Psoas muscle (tissue), 8 donors: Measurements from ENCODE around the gene UBC. TPM values are rescaled to one million over a fixed set of nuclear protein-coding genes. Genes with fewer than 3 reads are reported as not detected.

ENCODE experiments used
- ATAC-seq, 4 donors: fragments of 200-7000 bp; cut with Tn5 transposase; one replicate each; pipeline ENCODE4 v1.9.1; 2020; ENCODE audit warnings: moderate library complexity in 3 of 4, mild to moderate bottlenecking in 2 of 4
- DNase-seq, 2 donors: peaks; one replicate each; pipeline ENCODE4 v3.0.0-alpha.2; 2020
- H3K27ac ChIP-seq: fragments of 200-600 bp; one replicate; pipeline ENCODE4 v1.8.0; 2022
- H3K27me3 ChIP-seq, 3 donors: fragments of 200-600 bp in 1 of 3; one replicate each; pipeline versions ENCODE4 v1.6.1 to v1.8.0; 2013 to 2022; ENCODE audit warnings: low read length in 2 of 3, mild to moderate bottlenecking in 2 of 3, moderate library complexity in 1 of 3; ENCODE audit not compliant: insufficient read depth in 3 of 3
- H3K36me3 ChIP-seq, 2 donors: fragments of 200-600 bp in 1 of 2; one replicate each; pipeline versions ENCODE4 v1.6.1 to v1.8.0; 2013 to 2022; ENCODE audit warnings: low read depth in 1 of 2, mild to moderate bottlenecking in 1 of 2, moderate library complexity in 1 of 2; ENCODE audit not compliant: insufficient read depth in 1 of 2
- H3K4me1 ChIP-seq: fragments of 200-600 bp; one replicate; pipeline ENCODE4 v1.8.0; 2022
- H3K4me3 ChIP-seq: fragments of 200-600 bp; one replicate; pipeline ENCODE4 v1.8.0; 2022; ENCODE audit warnings: mild to moderate bottlenecking
- H3K9me3 ChIP-seq: fragments of 200-600 bp; one replicate; pipeline ENCODE4 v1.8.0; 2022
- WGBS, 3 donors: extraction: QIAGEN DNeasy Blood & Tissue Kit; methylation state at CpG; one replicate each; pipeline versions ENCODE4 v1.1.6 to v1.1.7; 2013; 5-methylcytosine and 5-hydroxymethylcytosine counted together
- intact Hi-C, 2 donors: fragments of 100-400 bp; cut with DNase I; formaldehyde crosslinking; loops; one replicate each; pipeline versions ENCODE4 v1.11.0 to v1.14.2; 2022
- polyA plus RNA-seq, 3 donors: library from polyadenylated mRNA; stranded (reverse); fragments of 200-250 nt; gene quantifications; one replicate each; pipeline ENCODE4 v1.2.3, GENCODE V29; 2013
- total RNA-seq, 4 donors: library from RNA; stranded (reverse); fragmentation: NEBNext Ultra II Directional in 2 of 4; extraction: Animal tissue kit (Norgen Biotek cat#: 25700) in 2 of 4; gene quantifications; one replicate each; pipeline versions ENCODE4 v1.2.1 to v1.2.4, GENCODE V29; 2021 to 2023
- TF ChIP-seq, protein P1 (sequence below): fragments of 200-600 bp; IDR thresholded peaks from one replicate; pipeline ENCODE4 v1.8.0; 2022; ENCODE audit warnings: antibody characterized with exemption
- donor health status: healthy with polysubstance abuse.
- donor health status: DM: no; HTN: no; CAD: no; lungs with moderate emphysema.
- donor health status: Bipolar disorder and iron deficiency.
- donor health status: healthy.
- donor health status: DM: yes; HTN: yes; CAD: no.
- donor health status: DM: no; HTN: no; CAD: no.
- donor health status: DM: no; HTN: no; CAD: no.
- donor health status: DM: yes; HTN: yes; CAD: no.

Gene UBC
- total and polyA plus RNA-seq, 7 donors = 2,036 to 18,039 (median 2,719) TPM

DNA sequence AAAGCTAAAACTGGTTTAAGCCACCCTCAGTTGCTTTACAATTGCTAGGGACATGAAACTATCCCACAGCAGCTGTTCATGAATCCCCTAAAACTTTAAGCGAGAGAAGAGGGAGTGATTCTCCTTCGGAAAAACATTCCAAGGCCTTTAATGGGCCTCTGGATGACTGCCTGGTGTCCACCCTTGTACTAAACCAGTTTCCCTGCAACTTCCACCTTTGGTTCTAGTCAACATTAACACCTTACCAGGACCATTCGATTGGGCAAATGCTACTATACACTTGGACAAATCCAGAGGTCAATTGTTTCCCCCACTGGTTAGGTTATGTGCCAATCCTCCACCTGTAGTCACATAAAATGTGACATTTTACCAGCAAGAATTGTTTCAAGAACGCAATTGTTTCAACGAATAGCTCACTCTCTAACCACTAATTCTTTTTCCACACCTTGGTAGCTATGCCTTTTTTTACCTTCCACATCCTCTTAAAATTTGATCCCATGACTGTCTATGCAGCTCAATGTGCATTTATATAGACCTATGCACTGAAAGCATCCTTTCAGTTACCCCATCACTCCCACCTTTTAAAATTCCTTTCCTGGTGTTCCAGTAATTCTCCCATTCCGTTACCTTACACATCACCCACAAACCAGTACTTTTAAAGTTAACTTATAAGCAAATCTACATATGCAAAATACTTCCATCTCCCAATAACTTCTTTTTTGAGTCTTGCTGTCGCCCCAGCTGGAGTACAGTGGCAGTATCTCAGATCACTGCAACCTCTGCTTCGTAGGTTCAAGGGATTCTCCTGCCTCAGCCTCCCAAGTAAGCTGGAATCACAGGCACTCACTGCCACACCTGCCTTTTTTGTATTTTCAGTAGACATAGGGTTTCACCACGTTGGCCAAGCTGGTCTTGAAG, 3.6 kb downstream of the UBC start:
- ATAC-seq (peak; percentile 3 to 19 (median 10)), DNase-seq (no peak)
- H3K4me3 ChIP-seq = peak overlapping the region; percentile 62
- H3K36me3 ChIP-seq = peaks cover 3 to 29% of the 10 kb centered on the region in 2 donors
- no peaks in the 10 kb centered on the region for H3K27me3 ChIP-seq
- TF ChIP-seq, protein P1, sequence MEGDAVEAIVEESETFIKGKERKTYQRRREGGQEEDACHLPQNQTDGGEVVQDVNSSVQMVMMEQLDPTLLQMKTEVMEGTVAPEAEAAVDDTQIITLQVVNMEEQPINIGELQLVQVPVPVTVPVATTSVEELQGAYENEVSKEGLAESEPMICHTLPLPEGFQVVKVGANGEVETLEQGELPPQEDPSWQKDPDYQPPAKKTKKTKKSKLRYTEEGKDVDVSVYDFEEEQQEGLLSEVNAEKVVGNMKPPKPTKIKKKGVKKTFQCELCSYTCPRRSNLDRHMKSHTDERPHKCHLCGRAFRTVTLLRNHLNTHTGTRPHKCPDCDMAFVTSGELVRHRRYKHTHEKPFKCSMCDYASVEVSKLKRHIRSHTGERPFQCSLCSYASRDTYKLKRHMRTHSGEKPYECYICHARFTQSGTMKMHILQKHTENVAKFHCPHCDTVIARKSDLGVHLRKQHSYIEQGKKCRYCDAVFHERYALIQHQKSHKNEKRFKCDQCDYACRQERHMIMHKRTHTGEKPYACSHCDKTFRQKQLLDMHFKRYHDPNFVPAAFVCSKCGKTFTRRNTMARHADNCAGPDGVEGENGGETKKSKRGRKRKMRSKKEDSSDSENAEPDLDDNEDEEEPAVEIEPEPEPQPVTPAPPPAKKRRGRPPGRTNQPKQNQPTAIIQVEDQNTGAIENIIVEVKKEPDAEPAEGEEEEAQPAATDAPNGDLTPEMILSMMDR = no peak
- intact Hi-C loops = no loop called here
- H3K27ac ChIP-seq = peak overlapping the region; percentile 75
- peaks cover 19% of the 10 kb centered on the region for H3K4me1 ChIP-seq
- WGBS, 3 donors = 32 to 55% (median 38%) methylated on average over 9 of the region's 9 CpGs
- no peaks in the 10 kb centered on the region for H3K9me3 ChIP-seq

DNA sequence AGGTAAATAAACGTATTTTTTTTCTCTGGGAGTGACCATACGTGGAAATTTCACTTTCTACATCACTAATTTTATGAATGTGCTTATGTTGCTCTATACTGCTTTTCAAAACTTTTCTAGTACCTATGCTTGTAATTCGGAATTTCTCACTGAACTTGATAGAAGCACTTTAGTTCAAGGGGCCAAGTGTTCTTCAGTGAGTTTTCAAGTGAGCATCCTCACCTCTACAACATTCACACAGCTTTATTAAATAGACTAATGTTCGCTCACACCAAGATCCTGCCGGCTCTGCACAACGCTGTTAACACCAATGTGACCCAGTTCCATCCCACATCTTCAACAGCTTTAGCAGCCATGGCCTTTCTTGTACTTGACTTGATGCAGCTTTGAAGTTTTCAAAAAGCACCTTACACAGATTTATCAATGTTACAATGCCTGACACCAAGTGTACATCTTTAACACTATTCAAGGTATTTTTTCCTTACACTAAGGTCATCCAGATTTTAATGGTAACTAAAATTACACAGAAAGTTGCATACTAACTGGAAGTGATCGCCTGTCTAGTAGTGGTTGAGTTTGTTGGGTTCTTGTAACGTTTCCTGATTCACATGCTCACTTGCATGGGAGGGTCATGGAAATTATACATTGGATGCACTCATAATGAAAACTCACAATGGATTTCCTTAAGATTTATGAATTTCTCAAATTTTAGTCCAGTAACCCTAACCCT, 4.5 kb downstream of the UBC start:
- H3K27me3 ChIP-seq = no peaks in the 10 kb centered on the region
- peak overlapping the region; percentile 75 for H3K27ac ChIP-seq
- peak; percentile 20 to 45 (median 34) for ATAC-seq
- DNase-seq = no peak
- WGBS, 3 donors = 39 to 64% (median 46%) methylated on average over 8 of the region's 8 CpGs
- intact Hi-C loops = loop anchor here in 1 of 2 donors (5.0 kb wide), 1 partner anchor 32 kb away; no protein-coding TSS in a partner anchor
- peak overlapping the region; percentile 62 for H3K4me3 ChIP-seq
- TF ChIP-seq, protein P1 = no peak
- peaks cover 3 to 29% of the 10 kb centered on the region in 2 donors for H3K36me3 ChIP-seq
- H3K9me3 ChIP-seq = no peaks in the 10 kb centered on the region
- peaks cover 22% of the 10 kb centered on the region for H3K4me1 ChIP-seq

DNA sequence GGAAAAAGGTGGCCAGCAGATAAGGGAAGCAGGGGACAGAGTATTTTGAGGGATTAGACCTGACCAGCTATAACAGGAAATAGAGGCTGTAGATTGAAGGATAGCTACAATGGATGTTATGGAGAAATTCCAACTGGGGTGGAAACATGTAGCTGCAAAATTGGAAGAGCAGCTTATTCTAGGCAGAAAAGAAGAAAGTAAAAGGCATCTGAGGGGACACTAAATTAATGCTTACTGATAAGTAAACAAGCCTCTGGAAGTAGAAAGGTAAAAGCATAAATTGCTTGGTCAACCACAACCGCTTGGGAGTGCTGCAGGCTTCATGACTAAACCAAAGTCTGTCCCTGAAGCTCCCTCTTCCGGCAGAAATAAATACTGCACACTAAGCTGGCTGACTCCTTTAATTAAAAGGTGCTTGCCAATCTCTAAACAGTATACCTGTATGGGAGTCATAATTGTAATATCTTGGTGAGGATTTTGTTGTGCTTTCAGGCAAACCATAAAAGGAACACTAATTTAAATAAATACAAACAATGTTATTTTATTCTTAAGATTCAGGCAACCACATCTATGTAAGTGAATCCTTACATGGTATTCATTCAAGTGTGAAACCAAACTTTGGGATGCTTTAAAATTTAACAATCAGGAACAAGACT, 7.7 kb downstream of the UBC start:
- TF ChIP-seq, protein P1 = peak; percentile 96
- no peak overlapping the region for H3K4me3 ChIP-seq
- peak; percentile 66 to 84 for DNase-seq

DNA sequence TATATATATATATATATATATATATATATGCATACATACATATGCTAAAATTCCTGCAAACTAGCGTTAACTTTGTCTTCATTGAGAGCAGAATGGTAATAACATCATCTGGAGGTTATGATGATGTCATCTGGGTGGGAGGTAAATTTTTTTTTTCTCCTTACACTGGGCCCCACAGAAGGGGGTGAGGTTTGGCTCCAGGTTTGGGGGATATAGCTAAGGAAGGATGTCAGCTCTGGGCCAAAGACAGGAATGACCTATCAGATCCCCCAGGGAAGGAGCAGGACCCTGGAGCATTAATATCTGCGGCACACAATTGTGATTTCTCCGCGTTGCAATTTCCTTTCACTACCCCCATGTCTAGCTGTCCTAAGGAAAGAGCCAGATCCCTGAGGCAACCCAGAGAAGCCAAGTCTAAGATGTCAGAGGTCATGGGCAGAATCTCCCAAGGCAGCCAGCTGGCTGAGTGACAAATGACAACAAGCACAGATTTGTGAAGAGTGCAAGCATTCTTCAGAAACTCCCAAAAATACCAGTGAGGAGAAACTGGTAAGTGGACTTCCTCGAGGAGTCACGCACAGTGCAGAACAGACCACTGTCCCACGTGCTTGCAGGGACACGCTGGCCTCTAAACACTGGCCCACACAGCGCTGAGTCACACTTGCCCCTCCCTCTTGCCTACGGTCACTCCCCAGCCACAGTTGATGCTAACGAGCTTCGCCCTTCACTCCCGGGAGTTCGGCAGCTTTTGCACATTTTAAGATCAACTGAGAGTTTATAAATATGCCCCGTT, 9.9 kb downstream of the UBC start:
- peak overlapping the region; percentile 67 for H3K27ac ChIP-seq
- ATAC-seq (peak; percentile 77 to 85 (median 84)), DNase-seq (peak; percentile 88 to 94)
- TF ChIP-seq, protein P1 = no peak
- H3K36me3 ChIP-seq = no peaks in the 10 kb centered on the region
- WGBS, 3 donors = 11 to 16% (median 15%) methylated on average over 15 of the region's 15 CpGs
- no peaks in the 10 kb centered on the region for H3K27me3 ChIP-seq
- H3K4me3 ChIP-seq = peak overlapping the region; percentile 16
- intact Hi-C loops = loop anchor here (5.0 kb wide), 2 partner anchors 38 to 867 kb away; no protein-coding TSS in a partner anchor
- H3K4me1 ChIP-seq = peaks cover 12% of the 10 kb centered on the region
- H3K9me3 ChIP-seq = no peaks in the 10 kb centered on the region

More for the DNA sequence above, 7.7 kb downstream of the UBC start:
- intact Hi-C loops = loop anchor here (2.0 to 5.0 kb wide), 2 partner anchors 34 to 36 kb away; no protein-coding TSS in a partner anchor
- H3K27ac ChIP-seq = peak overlapping the region; percentile 58
- H3K36me3 ChIP-seq = peaks cover 0 to 13% of the 10 kb centered on the region in 2 donors
- peaks cover 26% of the 10 kb centered on the region for H3K4me1 ChIP-seq
- no peaks in the 10 kb centered on the region for H3K27me3 ChIP-seq
- peak; percentile 31 to 52 (median 46) for ATAC-seq
- WGBS, 3 donors = 0 to 2% (median 0%) methylated on average over 2 of the region's 2 CpGs
- no peaks in the 10 kb centered on the region for H3K9me3 ChIP-seq
